Stimulated activated CD8-positive, alpha-beta memory T cell treated with anti-CD3 and anti-CD28 coated beads, Interleukin-7, amount 100 ng/mL, for 24 hours (primary cell): Measurements from ENCODE around the gene IFITM1.
"Not testable (repeated sequence)": the region's sequence is repeated elsewhere in the genome, so short reads cannot be mapped to it uniquely, and the experiment has no call there.

Experiments used
- DNase-seq: peaks from one replicate; pipeline ENCODE4 v3.0.0-alpha.2; 2020; ENCODE audit warnings: low read depth

IFITM1 gene

DNA sequence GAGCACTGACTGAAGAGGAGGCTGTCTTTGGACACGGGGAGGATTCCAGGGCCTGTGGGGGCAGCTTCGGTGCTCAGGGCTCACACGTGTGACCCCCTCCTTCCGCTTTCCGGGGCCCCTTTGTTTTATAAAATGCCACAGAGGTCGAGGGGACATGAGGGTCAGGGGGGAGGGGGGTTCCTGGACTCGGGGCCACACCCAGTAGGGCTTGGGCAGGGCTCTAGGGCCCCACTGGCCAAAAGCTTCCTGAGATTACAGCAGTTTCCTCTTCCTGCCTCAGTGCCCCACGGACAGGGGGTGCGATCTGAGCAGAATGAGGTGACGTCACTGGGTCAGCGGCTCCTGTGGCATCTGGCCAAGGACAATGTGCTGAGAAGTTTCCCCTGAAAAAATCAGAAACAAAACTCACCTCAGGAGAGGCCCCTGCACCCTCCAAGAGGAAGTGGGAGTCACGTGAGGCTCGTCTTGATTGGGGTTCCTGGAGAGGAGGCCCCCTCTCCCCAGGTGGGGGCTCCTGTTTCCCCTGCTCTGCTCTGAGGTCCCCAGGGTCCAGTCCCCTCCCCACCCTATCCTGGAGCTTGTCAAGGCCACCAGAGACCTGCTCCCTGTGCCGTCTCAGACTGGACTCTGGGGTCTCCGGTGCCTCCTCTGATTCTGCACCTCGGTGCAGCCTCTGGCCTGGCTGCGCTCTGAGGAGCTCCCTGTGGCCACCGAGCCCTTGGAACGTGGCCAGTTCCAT, 13.2 kb downstream of the IFITM1 start:
- no peak for DNase-seq

DNA sequence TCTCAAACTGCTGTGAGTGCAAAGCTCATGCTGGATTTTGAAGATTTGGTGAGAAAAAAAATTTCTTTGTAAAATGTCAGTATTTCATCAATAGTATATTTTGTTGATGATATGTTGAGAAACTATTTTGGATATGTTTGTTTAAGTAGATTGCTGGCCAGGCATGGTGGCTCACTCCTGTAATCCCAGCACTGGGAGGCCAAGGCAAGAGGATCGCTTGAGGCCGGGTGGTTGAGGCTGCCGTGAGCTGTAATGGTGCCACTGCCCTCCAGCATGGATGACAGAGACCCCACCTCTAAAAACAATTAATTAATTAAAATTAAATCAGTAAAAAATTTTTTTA, 13.7 kb downstream of the IFITM1 start:
- DNase-seq = no peak

- no peak for DNase-seq
Measured at GRCh38 chr11:328012-328411, 14.2 kb downstream of the IFITM1 start.

GRCh38 chr11:328516-329100, 14.8 kb downstream of the IFITM1 start:
- not testable (repeated sequence) for DNase-seq

DNA sequence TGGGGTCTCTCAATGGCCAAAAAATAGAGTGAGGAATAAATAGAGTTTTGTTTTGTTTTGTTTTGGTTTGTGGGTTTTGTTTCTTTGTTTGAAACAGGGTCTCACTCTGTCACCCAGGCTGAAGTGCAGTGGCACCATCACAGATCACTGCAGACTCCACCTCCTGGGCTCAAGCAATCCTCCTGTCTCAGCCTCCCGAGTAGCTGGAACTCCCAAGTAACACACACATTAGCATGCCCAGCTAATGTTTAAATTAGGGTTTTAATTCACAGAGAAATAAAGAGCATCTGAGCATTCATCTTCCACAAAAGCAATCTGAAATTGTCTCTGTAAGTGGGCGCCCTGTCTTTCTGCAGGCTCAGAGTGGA, 16.0 kb downstream of the IFITM1 start:
- no peak for DNase-seq

DNA sequence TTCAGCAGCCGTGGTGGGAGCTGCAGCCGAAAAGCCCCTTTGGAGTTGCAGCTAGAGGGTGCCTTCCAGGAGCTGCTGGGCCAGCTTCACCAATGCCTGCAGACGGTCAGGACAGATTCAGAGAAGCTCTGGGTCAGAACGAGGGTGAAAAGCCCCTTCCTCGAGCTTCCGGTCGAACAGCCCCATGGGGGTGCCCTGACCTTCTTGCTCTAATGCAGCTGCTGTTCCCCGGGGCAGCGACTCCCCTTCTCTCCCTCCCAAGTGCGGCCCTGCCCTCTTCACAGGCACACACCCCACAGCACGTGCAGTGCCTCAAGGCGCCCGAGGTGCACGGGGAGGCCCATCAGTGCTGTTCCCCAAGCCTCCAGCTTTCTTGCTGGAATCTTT, 16.5 kb downstream of the IFITM1 start:
- DNase-seq = no peak

DNA sequence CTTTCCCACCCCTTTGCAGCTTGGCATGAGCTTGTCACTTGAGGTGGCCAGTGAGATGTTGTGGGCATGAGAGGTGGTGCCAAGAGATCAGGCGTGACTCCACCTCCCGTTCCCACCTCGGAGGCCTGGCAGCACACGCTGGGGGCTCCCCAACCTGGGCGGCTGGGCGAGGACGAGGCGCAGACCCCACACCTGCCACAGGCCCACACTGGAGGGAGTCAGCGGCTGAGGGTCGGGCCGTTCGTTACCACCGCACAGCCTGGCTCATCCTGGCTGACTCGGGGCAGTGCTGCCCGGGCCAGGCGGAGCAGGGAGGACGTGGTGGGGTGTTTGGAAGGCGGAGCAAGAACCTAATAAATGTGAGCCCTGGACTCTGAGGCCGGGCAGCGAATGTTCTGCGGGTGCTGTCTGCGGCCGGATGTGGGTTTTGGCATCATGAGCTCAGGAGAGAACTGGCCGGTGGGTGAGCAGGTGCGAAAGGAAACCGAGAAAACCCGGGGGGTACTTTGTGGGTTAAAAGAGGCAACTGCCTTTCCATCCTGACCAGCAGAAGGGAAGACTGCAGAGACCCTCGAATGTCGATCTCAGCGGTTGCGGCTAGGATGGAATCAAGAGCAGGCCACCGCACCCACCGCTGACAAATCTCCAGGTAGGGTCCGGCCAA, 17.0 kb downstream of the IFITM1 start:
- no peak for DNase-seq

DNA sequence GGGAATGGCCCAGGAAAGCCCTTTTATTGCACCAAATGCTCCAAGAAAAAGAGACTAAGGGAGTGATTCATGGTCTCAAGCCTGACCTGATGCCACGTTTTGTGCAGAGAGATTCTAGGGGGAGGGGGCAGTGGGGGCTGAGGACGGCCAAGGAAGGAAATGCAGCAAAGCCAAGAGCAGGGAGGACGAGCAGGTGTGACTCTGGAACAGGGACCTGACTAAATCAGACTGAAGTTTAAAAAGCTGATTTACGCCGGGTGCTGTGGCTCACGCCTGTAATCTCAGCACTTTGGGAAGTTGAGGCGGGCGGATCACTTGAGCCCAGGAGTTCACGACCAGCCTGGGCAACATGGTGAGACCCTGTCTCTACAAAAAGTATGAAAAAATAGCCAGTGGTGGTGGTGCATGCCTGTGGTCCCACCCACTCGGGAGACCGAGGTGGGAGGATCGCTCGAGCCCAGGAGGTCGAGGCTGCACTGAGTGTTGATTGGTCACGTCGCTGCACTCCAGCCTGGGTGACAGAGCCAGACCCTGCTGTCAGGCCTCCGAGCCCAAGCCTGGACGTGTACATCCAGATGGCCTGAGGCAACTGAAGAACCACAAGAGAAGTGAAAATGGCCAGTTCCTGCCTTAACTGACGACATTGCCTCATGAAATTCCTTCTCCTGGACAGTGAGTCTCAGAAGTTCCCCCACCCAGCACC, 17.7 kb downstream of the IFITM1 start:
- DNase-seq = no peak

DNA sequence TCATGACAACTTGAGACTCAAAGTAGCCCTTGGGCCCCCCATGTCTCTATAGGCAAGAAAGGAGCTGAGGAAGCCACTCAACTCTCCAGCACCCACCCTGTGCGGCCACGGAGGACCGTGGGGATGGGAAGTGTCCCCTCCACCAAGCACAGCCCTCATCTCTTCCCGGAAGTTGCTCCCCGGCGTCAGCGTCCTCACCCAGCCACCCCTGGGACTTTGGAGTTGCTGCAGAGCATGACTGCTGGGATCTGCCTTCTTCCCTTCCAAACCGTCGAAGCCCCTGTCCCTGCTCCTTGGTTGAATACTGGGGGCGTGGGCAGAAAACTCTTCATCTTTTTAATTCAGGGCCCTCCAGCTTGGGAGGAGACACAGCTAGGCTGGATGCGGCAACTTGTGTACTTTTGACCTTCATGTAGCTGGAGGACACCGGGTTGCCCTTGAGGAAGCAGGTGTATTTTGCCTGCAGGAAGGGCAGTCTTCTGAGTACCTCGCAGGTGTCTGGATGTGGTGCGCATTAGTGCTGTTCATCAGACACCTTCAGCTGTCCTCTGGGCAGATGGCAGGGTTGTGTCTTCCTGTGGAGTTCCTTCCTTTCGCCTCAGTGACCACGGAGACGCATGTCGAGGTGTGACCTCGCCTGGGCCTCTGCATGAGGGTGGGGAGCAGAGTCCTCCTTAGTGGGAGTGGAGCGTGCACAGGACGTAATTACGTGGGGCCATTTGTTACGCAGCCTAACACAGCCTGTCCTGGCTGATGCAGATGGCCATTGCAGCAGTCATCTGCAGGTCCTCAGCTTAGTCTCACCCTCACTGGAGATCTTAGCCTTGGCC, 19.0 kb downstream of the IFITM1 start:
- DNase-seq = no peak

GRCh38 chr11:333616-334263, 19.9 kb downstream of the IFITM1 start:
- DNase-seq = not testable (repeated sequence)

DNA sequence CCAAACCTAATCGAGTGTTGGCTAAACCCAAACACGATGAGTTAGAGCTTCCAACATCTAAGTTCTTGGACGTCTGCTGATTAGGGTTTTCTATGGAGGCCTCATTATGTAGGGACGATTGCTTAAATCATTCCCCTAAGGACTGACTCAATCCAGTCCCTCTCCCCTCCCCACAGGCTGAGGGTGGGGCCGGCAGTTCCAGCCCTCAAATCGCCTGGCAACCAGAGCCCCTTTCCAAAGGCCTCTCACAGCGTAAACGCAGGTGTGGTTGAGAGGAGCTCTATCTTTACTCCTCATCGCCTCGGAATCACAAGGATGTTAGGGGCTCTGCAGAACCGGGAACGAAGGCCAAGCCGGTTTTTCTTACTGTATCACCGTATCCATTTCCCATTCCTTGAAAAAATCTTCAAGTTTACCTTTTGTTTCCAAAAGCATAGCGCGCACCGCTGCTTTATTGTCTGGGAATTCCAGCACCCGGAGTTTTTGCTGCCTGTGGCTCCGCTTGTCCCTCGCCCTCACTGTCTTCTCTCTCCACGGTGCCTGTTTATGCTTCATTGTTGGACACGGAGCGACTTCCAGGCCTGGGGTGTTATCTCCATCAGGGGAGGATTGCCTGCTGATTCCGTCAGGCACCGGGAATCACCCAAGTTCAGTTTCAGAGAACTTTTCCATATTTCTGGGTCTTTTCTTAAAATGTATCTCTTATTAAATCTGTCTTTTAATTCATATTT, 20.6 kb downstream of the IFITM1 start:
- DNase-seq = no peak

DNA sequence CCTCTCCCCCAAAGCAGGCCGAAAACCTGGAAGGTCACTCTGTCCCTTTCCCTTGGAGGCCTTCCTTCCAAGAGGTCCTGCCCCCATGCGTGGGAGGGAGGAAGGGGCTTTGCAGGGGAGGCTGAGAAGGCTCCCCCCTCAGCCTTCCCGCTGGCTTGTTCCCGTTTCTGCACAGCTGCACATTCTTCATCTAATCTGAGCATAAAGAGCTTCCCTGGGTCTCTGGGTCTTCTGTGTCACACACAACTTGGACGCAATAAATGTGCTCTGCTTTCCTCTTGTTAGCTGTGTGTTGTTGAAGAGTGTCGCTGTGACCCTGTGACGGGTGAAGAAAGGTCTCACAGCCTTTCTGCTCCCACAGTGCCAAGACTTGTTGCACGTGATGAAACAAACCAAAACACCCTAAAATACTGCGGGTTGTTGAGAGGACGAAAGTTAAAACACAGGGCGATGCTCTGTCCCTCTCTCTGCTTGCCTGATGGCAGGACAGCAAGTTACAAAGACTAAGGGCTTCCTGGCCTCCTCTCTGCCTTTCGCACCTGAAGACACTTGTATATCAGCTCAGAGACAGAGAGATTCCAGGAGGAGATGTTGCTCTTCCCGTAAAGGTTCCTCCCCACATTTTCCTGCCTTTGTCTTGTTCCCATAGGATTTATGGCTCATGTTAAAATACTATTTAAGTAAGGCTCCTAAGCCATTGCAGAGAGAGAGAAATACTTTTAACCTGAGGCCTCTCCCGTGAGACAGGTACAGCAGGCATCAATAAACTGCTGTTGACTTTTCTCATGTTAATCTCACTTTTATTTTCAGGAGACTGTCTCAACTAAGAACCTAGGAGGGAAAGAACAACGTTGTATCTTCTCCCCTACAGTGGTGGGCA, 22.2 kb downstream of the IFITM1 start:
- DNase-seq = no peak

DNA sequence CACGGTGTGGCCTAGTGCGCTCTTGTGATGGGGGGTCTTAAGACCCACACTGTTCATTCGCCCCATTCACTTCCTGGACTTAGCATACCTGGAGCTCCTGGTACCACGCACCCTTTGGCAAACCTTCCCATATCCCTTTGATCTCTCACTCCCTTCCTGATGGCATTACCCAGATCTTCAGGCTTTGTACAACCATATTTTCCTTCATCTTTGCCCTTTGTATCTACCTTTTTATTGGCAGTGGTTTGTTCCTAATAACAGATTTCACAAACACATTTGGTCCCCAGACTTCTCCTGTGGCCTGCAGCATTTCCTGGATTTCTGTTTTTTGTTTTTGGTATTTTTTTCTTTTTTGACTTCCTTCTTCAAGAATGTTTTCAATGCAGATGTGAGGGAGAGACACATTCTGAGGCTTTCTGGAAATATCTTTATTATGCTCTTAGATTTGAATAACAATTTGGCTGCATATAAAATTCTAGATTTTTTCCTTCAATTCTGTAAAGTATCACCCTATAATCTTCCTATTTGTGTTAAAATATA, 22.9 kb downstream of the IFITM1 start:
- no peak for DNase-seq

DNA sequence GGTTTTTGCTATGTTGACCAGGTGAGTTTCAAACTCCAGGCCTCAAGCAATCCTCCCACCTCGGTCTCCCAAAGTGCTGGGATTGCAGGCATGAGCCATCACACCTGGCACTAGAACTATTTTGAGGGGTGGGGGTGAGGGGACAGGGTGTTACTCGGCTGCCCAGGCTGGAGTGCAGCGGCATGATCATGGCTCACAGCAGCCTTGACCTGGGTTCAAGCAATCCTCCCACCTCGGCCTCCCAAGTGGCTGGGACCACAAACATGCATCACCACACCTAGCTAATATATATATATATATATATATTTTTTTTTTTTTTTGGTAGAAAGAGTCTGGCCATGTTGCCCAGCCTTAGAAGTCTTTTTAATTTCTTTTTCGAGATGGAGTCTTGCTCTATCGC, 23.9 kb downstream of the IFITM1 start:
- DNase-seq = no peak

GRCh38 chr11:339963-340362, 26.1 kb downstream of the IFITM1 start:
- no peak for DNase-seq

DNA sequence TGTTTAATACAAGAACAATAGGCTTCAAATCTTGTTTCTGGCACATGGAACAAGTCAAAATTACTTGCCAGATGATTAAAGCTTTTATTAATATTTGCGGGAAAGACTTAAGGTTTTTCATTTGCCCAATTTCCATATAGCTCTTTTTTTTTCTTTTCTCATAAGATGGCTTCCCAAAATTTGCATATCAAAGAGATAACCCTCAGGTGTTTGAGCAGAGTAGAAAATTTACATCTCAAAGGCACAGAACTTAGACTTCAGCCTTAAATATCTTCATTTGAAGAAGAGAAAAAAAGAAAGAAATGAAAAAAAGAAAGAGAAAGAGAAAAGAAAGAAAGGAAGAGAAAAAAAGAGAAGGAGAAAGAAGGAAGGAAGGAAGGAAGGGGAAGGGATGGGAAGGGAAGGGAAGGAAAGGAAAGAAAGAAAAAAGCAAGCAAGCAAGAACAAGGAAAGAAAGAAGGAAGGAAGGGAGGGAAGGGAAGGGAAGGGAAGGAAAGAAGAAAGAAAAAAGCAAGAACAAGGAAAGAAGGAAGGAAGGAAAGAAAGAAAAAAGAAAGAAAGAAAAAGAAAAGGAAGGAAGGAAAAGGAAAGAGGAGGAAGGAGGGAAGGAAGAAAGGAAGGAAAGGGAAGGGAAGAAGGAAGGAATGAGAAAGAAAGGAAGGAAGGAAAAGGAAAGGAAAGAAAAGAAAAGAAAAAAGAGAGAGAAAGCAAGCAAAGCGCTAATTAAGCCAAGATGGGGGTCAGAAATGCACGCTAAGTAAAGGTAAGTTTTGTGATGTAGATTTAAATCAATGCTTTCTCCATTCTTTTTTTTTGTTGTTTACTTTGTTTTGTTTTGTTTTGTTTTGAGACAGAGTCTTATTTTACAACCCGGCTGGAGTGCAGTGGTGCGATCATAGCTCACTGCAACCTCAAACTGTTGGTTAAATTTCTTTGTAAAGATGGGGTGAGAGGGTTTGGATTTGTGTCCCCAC, 27.0 kb downstream of the IFITM1 start:
- DNase-seq = no peak

DNA sequence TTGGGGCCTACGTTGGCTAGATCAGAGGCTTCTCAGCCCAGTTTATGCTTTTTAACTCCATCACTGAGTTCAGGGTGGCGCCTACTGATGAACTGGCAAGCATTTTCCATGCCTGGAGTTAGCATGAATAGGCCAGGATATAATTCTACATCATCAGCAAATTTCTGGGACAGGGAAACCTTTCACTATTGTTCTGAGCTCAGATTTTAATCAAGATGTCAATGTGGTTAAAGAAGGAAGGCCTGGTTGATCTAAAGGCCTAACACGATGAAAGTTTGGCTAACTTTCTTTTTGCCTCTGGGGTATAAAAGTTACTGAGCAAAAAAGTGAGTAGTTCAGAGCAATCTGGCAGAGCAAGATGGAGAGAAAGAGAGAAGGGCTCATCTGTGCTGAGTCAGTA, 28.5 kb downstream of the IFITM1 start:
- DNase-seq = no peak

DNA sequence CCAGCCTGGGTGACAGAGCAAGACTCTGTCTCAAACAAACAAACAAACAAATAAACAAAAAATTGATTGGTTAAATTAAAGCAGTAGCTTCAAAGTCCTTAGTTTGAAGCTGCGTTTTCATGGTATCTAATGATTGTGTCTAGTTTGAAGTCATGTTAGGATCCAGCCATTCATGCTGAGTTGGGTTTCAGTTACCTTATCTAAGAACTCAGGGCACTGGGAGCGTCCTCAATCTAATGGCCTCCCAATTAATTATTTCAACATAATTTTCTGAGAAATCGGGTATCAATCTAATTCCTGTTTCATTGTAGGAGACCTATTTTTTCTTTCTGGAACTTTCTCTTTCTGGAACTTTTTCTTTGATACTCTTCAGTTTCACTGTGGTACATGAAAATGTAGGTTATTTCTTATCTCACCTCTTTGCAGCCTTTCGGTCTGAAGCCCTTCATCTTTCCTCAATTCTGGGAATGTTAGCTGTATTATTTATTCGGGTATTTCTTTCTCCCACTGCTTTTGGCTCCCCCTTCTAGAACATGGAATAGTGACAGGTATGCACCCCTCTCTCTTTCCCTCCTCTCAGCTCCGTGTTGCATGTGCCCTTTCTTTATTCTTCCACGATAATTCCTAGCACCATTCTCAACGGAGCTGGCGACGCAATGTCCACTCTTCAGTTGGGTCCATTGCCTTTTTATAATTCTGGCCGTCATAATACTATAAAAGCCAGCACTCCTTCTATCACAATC, 31.2 kb downstream of the IFITM1 start:
- no peak for DNase-seq
